DOHH2 (cell line): Measurements from ENCODE around the gene MALRD1.
"Not testable (repeated sequence)": the region's sequence is repeated elsewhere in the genome, so short reads cannot be mapped to it uniquely, and the experiment has no call there.

Source experiments
- CTCF ChIP-seq: fragments of 200-600 bp; sonication (generic); IDR thresholded peaks from one replicate; pipeline ENCODE4 v1.5.1; 2014; ENCODE audit warnings: antibody characterized with exemption, mild to moderate bottlenecking, low read depth, low read length; ENCODE audit not compliant: poor library complexity, severe bottlenecking
- EZH2phosphoT487 ChIP-seq: fragments of 200-600 bp; sonication (generic); IDR thresholded peaks from 2 replicates; pipeline ENCODE4 v1.6.1; 2017; ENCODE audit warnings: borderline replicate concordance, mild to moderate bottlenecking, antibody characterized with exemption, low read length, moderate library complexity, mixed read lengths

- TF ChIP-seq CTCF, EZH2phosphoT487: not testable (repeated sequence)
Measured at GRCh38 chr10:19510005-19510732, 461.6 kb downstream of the MALRD1 start.
